H9 (cell line): ENCODE measurements around the gene CTNNB1. TPM values are rescaled to one million over a fixed set of nuclear protein-coding genes. Genes with fewer than 3 reads are reported as not detected.

Experiments
- DNase-seq: peaks from one replicate; pipeline ENCODE4 v3.0.0-alpha.2; 2017
- H2AFZ ChIP-seq: one replicate; pipeline ENCODE4 v1.6.1; 2013; ENCODE audit warnings: mild to moderate bottlenecking, low read length, control low read depth, moderate library complexity
- H2AK5ac ChIP-seq: 2 replicates; pipeline ENCODE4 v1.6.1; 2013; ENCODE audit warnings: low read length, control low read depth, mixed read lengths; ENCODE audit not compliant: insufficient read length
- H2BK120ac ChIP-seq: one replicate; pipeline ENCODE4 v1.6.1; 2013; ENCODE audit warnings: low read depth, mild to moderate bottlenecking, low read length, control low read depth, inconsistent platforms; ENCODE audit not compliant: poor library complexity, severe bottlenecking
- H2BK12ac ChIP-seq: 2 replicates; pipeline ENCODE4 v1.6.1; 2013; ENCODE audit warnings: low read length, control low read depth, mixed read lengths, low read depth; ENCODE audit not compliant: insufficient read length
- H2BK15ac ChIP-seq: 2 replicates; pipeline ENCODE4 v1.6.1; 2013; ENCODE audit warnings: low read depth, low read length, control low read depth
- H2BK20ac ChIP-seq: one replicate; pipeline ENCODE4 v1.6.1; 2013; ENCODE audit warnings: low read depth, mild to moderate bottlenecking, low read length, control low read depth, inconsistent platforms; ENCODE audit not compliant: poor library complexity, severe bottlenecking
- H2BK5ac ChIP-seq: 2 replicates; pipeline ENCODE4 v1.6.1; 2013; ENCODE audit warnings: low read length, control low read depth, mixed read lengths; ENCODE audit not compliant: insufficient read length
- H3K14ac ChIP-seq: 2 replicates; pipeline ENCODE4 v1.6.1; 2013; ENCODE audit warnings: low read length, control low read depth; ENCODE audit not compliant: insufficient read depth
- H3K18ac ChIP-seq: 2 replicates; pipeline ENCODE4 v1.6.1; 2013; ENCODE audit warnings: low read depth, mild to moderate bottlenecking, mixed read lengths, low read length, control low read depth; ENCODE audit not compliant: insufficient read length
- H3K23ac ChIP-seq: 2 replicates; pipeline ENCODE4 v1.6.1; 2013; ENCODE audit warnings: low read length, control low read depth, mixed read lengths, low read depth; ENCODE audit not compliant: insufficient read length
- H3K23me2 ChIP-seq: 2 replicates; pipeline ENCODE4 v1.6.1; 2013; ENCODE audit warnings: low read depth, mild to moderate bottlenecking, mixed read lengths, low read length, control low read depth; ENCODE audit not compliant: insufficient read length, poor library complexity, severe bottlenecking
- H3K27ac ChIP-seq: 2 replicates; pipeline ENCODE4 v1.5.1; 2013; ENCODE audit warnings: low read length, control low read depth, mixed read lengths, low read depth; ENCODE audit not compliant: insufficient read length
- H3K27me3 ChIP-seq: 2 replicates; pipeline ENCODE4 v1.6.1; 2013; ENCODE audit warnings: low read length, control low read depth, inconsistent platforms; ENCODE audit not compliant: insufficient read depth
- H3K4ac ChIP-seq: 2 replicates; pipeline ENCODE4 v1.6.1; 2013; ENCODE audit warnings: low read depth, mild to moderate bottlenecking, control low read depth, inconsistent platforms, low read length, moderate library complexity
- H3K4me1 ChIP-seq: 2 replicates; pipeline ENCODE4 v1.6.1; 2013; ENCODE audit warnings: low read length, control low read depth, inconsistent platforms; ENCODE audit not compliant: insufficient read depth
- H3K4me2 ChIP-seq: 2 replicates; pipeline ENCODE4 v1.6.1; 2013; ENCODE audit warnings: low read length, control low read depth, mixed read lengths; ENCODE audit not compliant: insufficient read length, insufficient read depth
- H3K56ac ChIP-seq: 2 replicates; pipeline ENCODE4 v1.6.1; 2013; ENCODE audit warnings: low read depth, mild to moderate bottlenecking, mixed read lengths, low read length, control low read depth; ENCODE audit not compliant: insufficient read length
- H3K79me1 ChIP-seq: 2 replicates; pipeline ENCODE4 v1.6.1; 2013; ENCODE audit warnings: low read depth, mild to moderate bottlenecking, moderate library complexity, low read length, control low read depth, inconsistent platforms; ENCODE audit not compliant: insufficient read depth, poor library complexity, severe bottlenecking
- H3K79me2 ChIP-seq: 2 replicates; pipeline ENCODE4 v1.6.1; 2013; ENCODE audit warnings: low read length, control low read depth, inconsistent platforms; ENCODE audit not compliant: insufficient read depth
- H3K9ac ChIP-seq: 2 replicates; pipeline ENCODE4 v1.6.1; 2013; ENCODE audit warnings: low read length, control low read depth, mixed read lengths; ENCODE audit not compliant: insufficient read length; ENCODE audit errors: extremely low read depth
- H3K9me3 ChIP-seq: one replicate; pipeline ENCODE4 v1.6.1; 2013; ENCODE audit warnings: low read depth, low read length, inconsistent platforms; ENCODE audit not compliant: control insufficient read depth
- H3T11ph ChIP-seq: one replicate; pipeline ENCODE4 v1.6.1; 2013; ENCODE audit warnings: mild to moderate bottlenecking, low read length, control low read depth, inconsistent platforms
- H4K20me1 ChIP-seq: one replicate; pipeline ENCODE4 v1.6.1; 2013; ENCODE audit not compliant: control insufficient read depth, insufficient read length, insufficient read depth
- H4K5ac ChIP-seq: 2 replicates; pipeline ENCODE4 v1.6.1; 2013; ENCODE audit warnings: low read depth, mild to moderate bottlenecking, mixed read lengths, low read length, control low read depth; ENCODE audit not compliant: insufficient read length
- H4K8ac ChIP-seq: replicated peaks from 2 replicates; pipeline ENCODE4 v1.6.1; 2013; ENCODE audit warnings: low read length, control low read depth, mixed read lengths, low read depth; ENCODE audit not compliant: insufficient read length
- H4K91ac ChIP-seq: 2 replicates; pipeline ENCODE4 v1.6.1; 2013; ENCODE audit warnings: low read depth, mild to moderate bottlenecking, moderate library complexity, mixed read lengths, low read length, control low read depth; ENCODE audit not compliant: insufficient read length
- H3K27ac Mint-ChIP-seq, 3 experiments: 2 replicates in 2 of 3; 3 replicates in 1 of 3; pipeline ENCODE4 v1.8.0; 2020 to 2021; ENCODE audit warnings: mixed read lengths in 3 of 3, mild to moderate bottlenecking in 1 of 3, moderate library complexity in 1 of 3
- H3K27me3 Mint-ChIP-seq: 2 replicates; pipeline ENCODE4 v1.8.0; 2021; ENCODE audit warnings: low read depth, mild to moderate bottlenecking, moderate library complexity, mixed read lengths
- H3K36me3 Mint-ChIP-seq, 3 experiments: 2 replicates in 2 of 3; 3 replicates in 1 of 3; pipeline ENCODE4 v1.8.0; 2020 to 2021; ENCODE audit warnings: low read depth in 3 of 3, mixed read lengths in 3 of 3; ENCODE audit not compliant: insufficient read depth in 1 of 3
- H3K4me1 Mint-ChIP-seq, 2 experiments: 2 replicates each; pipeline ENCODE4 v1.8.0; 2020; ENCODE audit warnings: mixed read lengths in 2 of 2
- H3K4me3 Mint-ChIP-seq, 2 experiments: 2 replicates in 1 of 2; 3 replicates in 1 of 2; pipeline ENCODE4 v1.8.0; 2020 to 2021; ENCODE audit warnings: mild to moderate bottlenecking in 2 of 2, mixed read lengths in 2 of 2, moderate library complexity in 1 of 2
- H3K9me3 Mint-ChIP-seq, 2 experiments: 2 replicates in 1 of 2; 3 replicates in 1 of 2; pipeline ENCODE4 v1.8.0; 2020; ENCODE audit warnings: mild to moderate bottlenecking in 2 of 2, mixed read lengths in 2 of 2, moderate library complexity in 1 of 2
- WGBS: extraction: QIAGEN DNeasy Blood & Tissue Kit; methylation state at CpG from one replicate; pipeline ENCODE4 v1.1.7; 2013; ENCODE audit warnings: missing lambda C conversion rate, low lambda C conversion rate, mixed read lengths; ENCODE audit not compliant: insufficient read length; ENCODE audit errors: extremely low coverage; 5-methylcytosine and 5-hydroxymethylcytosine counted together
- total RNA-seq: library from RNA; stranded (reverse); gene quantifications from 2 replicates; pipeline ENCODE4 v1.2.1, GENCODE V29; 2021
- TF ChIP-seq, protein P1 (sequence below): fragments of 200-600 bp; sonication (generic); conservative IDR thresholded peaks from 3 replicates; pipeline ENCODE4 v1.8.0; 2021; ENCODE audit warnings: antibody characterized with exemption, mild to moderate bottlenecking

CTNNB1 gene
- total RNA-seq, 1 experiment from 2014 or later, result 500 TPM

DNA sequence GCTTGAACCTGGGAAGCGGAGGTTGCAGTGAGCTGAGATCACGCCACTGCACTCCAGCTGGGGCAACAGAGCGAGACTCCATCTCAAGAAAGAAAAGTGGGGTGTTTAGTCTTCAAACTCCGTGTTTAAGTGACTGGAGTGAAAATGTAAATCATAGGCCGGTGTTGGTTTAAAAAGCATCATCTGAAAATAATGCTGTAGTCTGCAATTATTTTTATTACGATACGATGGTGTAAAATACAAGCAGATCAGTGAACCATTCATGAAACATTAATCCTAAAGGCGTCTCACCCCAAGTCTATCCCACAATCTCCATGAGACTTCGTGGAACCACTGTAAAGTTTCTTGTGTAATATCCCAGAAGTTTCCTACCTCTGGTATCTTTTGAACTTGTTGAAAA is 6.3 kb downstream of the CTNNB1 start:
- Histone ChIP-seq H2BK20ac (no peak overlapping the region), H4K5ac (no peak overlapping the region), H3K79me1 (peaks cover 5% of the 10 kb centered on the region), H3K18ac (no peak overlapping the region), H2BK5ac (no peak overlapping the region), H3K14ac (no peak overlapping the region), H3K27me3 (no peaks in the 10 kb centered on the region), H4K8ac (no peak overlapping the region), H4K20me1 (no peaks in the 10 kb centered on the region), H2AFZ (no peak overlapping the region), H3K9ac (no peak overlapping the region), H2AK5ac (no peak overlapping the region), H3K4ac (no peak overlapping the region), H3T11ph (no peak overlapping the region), H2BK15ac (no peak overlapping the region), H3K23ac (no peak overlapping the region), H3K27ac (no peak overlapping the region), H3K4me2 (no peak overlapping the region), H2BK12ac (no peak overlapping the region), H2BK120ac (no peak overlapping the region), H3K4me1 (peaks cover 2% of the 10 kb centered on the region; the same call in 1 of the 2 replicates), H4K91ac (no peak overlapping the region), H3K9me3 (no peaks in the 10 kb centered on the region), H3K23me2 (peaks cover 8% of the 10 kb centered on the region), H3K79me2 (peaks cover 79% of the 10 kb centered on the region), H3K56ac (no peak overlapping the region)
- Mint-ChIP-seq H3K27me3 (no peaks in the 10 kb centered on the region), H3K36me3 (peaks cover 9 to 22% (median 14%) of the 10 kb centered on the region in 3 experiments), H3K4me3 (peak overlapping the region in 1 of 2 experiments; percentile 45; a peak in 2 of 5 replicates), H3K4me1 (peaks cover 74 to 78% of the 10 kb centered on the region in 2 experiments), H3K9me3 (no peaks in the 10 kb centered on the region), H3K27ac (no peak overlapping the region; a peak in 1 of 7 replicates)
- no CpG with 5 or more reads among the region's 9 CpGs for WGBS
- TF ChIP-seq, protein P1, sequence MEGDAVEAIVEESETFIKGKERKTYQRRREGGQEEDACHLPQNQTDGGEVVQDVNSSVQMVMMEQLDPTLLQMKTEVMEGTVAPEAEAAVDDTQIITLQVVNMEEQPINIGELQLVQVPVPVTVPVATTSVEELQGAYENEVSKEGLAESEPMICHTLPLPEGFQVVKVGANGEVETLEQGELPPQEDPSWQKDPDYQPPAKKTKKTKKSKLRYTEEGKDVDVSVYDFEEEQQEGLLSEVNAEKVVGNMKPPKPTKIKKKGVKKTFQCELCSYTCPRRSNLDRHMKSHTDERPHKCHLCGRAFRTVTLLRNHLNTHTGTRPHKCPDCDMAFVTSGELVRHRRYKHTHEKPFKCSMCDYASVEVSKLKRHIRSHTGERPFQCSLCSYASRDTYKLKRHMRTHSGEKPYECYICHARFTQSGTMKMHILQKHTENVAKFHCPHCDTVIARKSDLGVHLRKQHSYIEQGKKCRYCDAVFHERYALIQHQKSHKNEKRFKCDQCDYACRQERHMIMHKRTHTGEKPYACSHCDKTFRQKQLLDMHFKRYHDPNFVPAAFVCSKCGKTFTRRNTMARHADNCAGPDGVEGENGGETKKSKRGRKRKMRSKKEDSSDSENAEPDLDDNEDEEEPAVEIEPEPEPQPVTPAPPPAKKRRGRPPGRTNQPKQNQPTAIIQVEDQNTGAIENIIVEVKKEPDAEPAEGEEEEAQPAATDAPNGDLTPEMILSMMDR, result no peak
- no peak for DNase-seq
